A549 (cell line): ENCODE results near the gene CIDEB. TPM values are rescaled to one million over a fixed set of nuclear protein-coding genes. Genes with fewer than 3 reads are reported as not detected.

Experiments
- ATAC-seq, 2 experiments: fragments of 200-7000 bp in 1 of 2; fragments of >200 bp in 1 of 2; cut with Nextera tagmentation in 1 of 2; cut with Tn5 transposase in 1 of 2; 3 replicates each; pipeline versions ENCODE4 v1.8.0 to v1.9.1; 2018 to 2020; ENCODE audit warnings: mild to moderate bottlenecking in 1 of 2, moderate library complexity in 1 of 2
- CTCF ChIA-PET: fragments of 300-600 bp; sonication (Branson Sonifier 250); formaldehyde crosslinking; extraction: SDS; loops from one replicate; lab custom pipeline; 2021; ENCODE audit warnings: antibody characterized with exemption, inconsistent platforms; lab: Yijun Ruan, JAX
- POLR2A ChIA-PET: fragments of 350-600 bp; formaldehyde crosslinking; extraction: SDS; loops from one replicate; lab custom pipeline; 2021; ENCODE audit warnings: antibody characterized with exemption, inconsistent platforms; lab: Yijun Ruan, JAX
- DNase-seq, 2 experiments: peaks; one replicate each; pipeline versions ENCODE4 v3.0.0 to v3.0.0-alpha.2; 2011 to 2016; ENCODE audit warnings: low read depth in 1 of 2, low spot score in 1 of 2
- FAIRE-seq: peaks from 2 replicates; lab custom pipeline; 2011; peaks lifted over from hg19 to GRCh38; lab: Jason Lieb, UNC
- H3K27ac ChIP-seq, 2 experiments: fragments of >200 bp; sonication (Bioruptor Twin); formaldehyde crosslinking; 3 replicates each; pipeline ENCODE4 v1.5.1; 2016 to 2017
- H3K4me1 ChIP-seq: fragments of >200 bp; sonication (Bioruptor Twin); formaldehyde crosslinking; 3 replicates; pipeline ENCODE4 v1.6.1; 2016
- H3K4me2 ChIP-seq: fragments of >200 bp; sonication (Bioruptor Twin); formaldehyde crosslinking; 3 replicates; pipeline ENCODE4 v1.6.1; 2016
- H3K4me3 ChIP-seq: fragments of >200 bp; sonication (Bioruptor Twin); formaldehyde crosslinking; 3 replicates; pipeline ENCODE4 v1.5.1; 2016
- H3K9me3 ChIP-seq: fragments of >200 bp; sonication (Bioruptor Twin); formaldehyde crosslinking; 3 replicates; pipeline ENCODE4 v1.6.1; 2016
- BHLHE40 ChIP-seq: IDR thresholded peaks from 2 replicates; pipeline ENCODE4 v1.6.1; 2012; ENCODE audit warnings: low read depth, low read length, inconsistent platforms
- CHD2 ChIP-seq: fragments of 150-350 bp; IDR thresholded peaks from 2 replicates; pipeline ENCODE4 v1.6.1; 2014; ENCODE audit warnings: low read length; ENCODE audit not compliant: partially characterized antibody
- EHF ChIP-seq: fragments of 250-450 bp; sonication (Bioruptor Pico); IDR thresholded peaks from 2 replicates; pipeline ENCODE4 v1.5.0; 2020; ENCODE audit warnings: mild to moderate bottlenecking
- EHMT2 ChIP-seq: fragments of 200-600 bp; sonication (generic); IDR thresholded peaks from 2 replicates; pipeline ENCODE4 v1.6.1; 2016; ENCODE audit warnings: antibody characterized with exemption, low read depth, mild to moderate bottlenecking, moderate library complexity
- EP300 ChIP-seq, 2 experiments: fragments of >200 bp; sonication (Bioruptor Twin); formaldehyde crosslinking; IDR thresholded peaks; 2 replicates in 1 of 2; 3 replicates in 1 of 2; pipeline ENCODE4 v1.6.1; 2016 to 2017
- FOSB ChIP-seq: fragments of 250-450 bp; sonication (Bioruptor Pico); IDR thresholded peaks from 2 replicates; pipeline ENCODE4 v1.5.0; 2020; ENCODE audit warnings: mild to moderate bottlenecking, moderate library complexity
- GATA3 ChIP-seq: IDR thresholded peaks from 2 replicates; pipeline ENCODE4 v1.6.1; 2012; ENCODE audit warnings: borderline replicate concordance
- HDAC2 ChIP-seq: fragments of 200-600 bp; sonication (generic); IDR thresholded peaks from 2 replicates; pipeline ENCODE4 v1.6.1; 2016
- HEYL ChIP-seq: fragments of 250-450 bp; sonication (Bioruptor Pico); IDR thresholded peaks from 2 replicates; pipeline ENCODE4 v1.8.0; 2021; ENCODE audit warnings: mild to moderate bottlenecking, moderate library complexity
- JUN ChIP-seq, 2 experiments: fragments of >200 bp; sonication (Bioruptor Twin); formaldehyde crosslinking; IDR thresholded peaks; 2 replicates in 1 of 2; 3 replicates in 1 of 2; pipeline ENCODE4 v1.6.1; 2016 to 2017
- JUNB ChIP-seq: fragments of >200 bp; sonication (Bioruptor Twin); formaldehyde crosslinking; IDR thresholded peaks from 2 replicates; pipeline ENCODE4 v1.6.1; 2016
- KDM5A ChIP-seq: fragments of 200-600 bp; sonication (generic); IDR thresholded peaks from 2 replicates; pipeline ENCODE4 v1.6.1; 2016; ENCODE audit warnings: antibody characterized with exemption, mild to moderate bottlenecking
- MYC ChIP-seq: IDR thresholded peaks from 2 replicates; pipeline ENCODE4 v1.6.1; 2012; ENCODE audit warnings: mild to moderate bottlenecking, inconsistent platforms, low read length, improper control_type of control experiment, borderline replicate concordance
- NPAS2 ChIP-seq: fragments of 250-450 bp; sonication (Bioruptor Pico); IDR thresholded peaks from 2 replicates; pipeline ENCODE4 v1.8.0; 2022; ENCODE audit warnings: mild to moderate bottlenecking, moderate library complexity, borderline replicate concordance
- NR3C1 ChIP-seq: fragments of >200 bp; sonication (Bioruptor Twin); formaldehyde crosslinking; IDR thresholded peaks from 3 replicates; pipeline ENCODE4 v1.6.1; 2017
- PHF8 ChIP-seq: fragments of 200-600 bp; sonication (generic); IDR thresholded peaks from 2 replicates; pipeline ENCODE4 v1.6.1; 2016; ENCODE audit warnings: low read depth, mild to moderate bottlenecking, antibody characterized with exemption, moderate library complexity, borderline replicate concordance
- POLR2A ChIP-seq: IDR thresholded peaks from 2 replicates; pipeline ENCODE4 v1.6.1; 2012; ENCODE audit warnings: mild to moderate bottlenecking, low read length
- POLR2AphosphoS2 ChIP-seq: conservative IDR thresholded peaks from 2 replicates; pipeline ENCODE4 v1.6.1; 2012; ENCODE audit warnings: low read length, improper control_type of control experiment, inconsistent platforms
- RARB ChIP-seq: fragments of 250-450 bp; sonication (Bioruptor Pico); IDR thresholded peaks from 2 replicates; pipeline ENCODE4 v1.8.0; 2021; ENCODE audit warnings: mild to moderate bottlenecking, moderate library complexity
- RCOR1 ChIP-seq: fragments of 150-350 bp; IDR thresholded peaks from 2 replicates; pipeline ENCODE4 v1.6.1; 2014; ENCODE audit warnings: antibody characterized with exemption, low read length, low read depth
- SMC3 ChIP-seq: fragments of >200 bp; sonication (Bioruptor Twin); formaldehyde crosslinking; IDR thresholded peaks from 3 replicates; pipeline ENCODE4 v1.6.1; 2018; ENCODE audit warnings: inconsistent platforms
- TFCP2L1 ChIP-seq: fragments of 250-450 bp; sonication (Bioruptor Pico); IDR thresholded peaks from 2 replicates; pipeline ENCODE4 v1.5.0; 2021; ENCODE audit warnings: mild to moderate bottlenecking
- TP53 ChIP-seq: fragments of 250-450 bp; sonication (Bioruptor Pico); IDR thresholded peaks from 2 replicates; pipeline ENCODE4 v1.5.0; 2021; ENCODE audit warnings: mild to moderate bottlenecking, moderate library complexity
- ZC3H11A ChIP-seq: fragments of 450-650 bp; IDR thresholded peaks from 2 replicates; pipeline ENCODE4 v1.6.1; 2014; ENCODE audit warnings: antibody characterized with exemption, mild to moderate bottlenecking
- ZFP36 ChIP-seq: fragments of 450-650 bp; IDR thresholded peaks from 2 replicates; pipeline ENCODE4 v1.6.1; 2014; ENCODE audit warnings: borderline replicate concordance; ENCODE audit not compliant: partially characterized antibody
- ZNF302 ChIP-seq: fragments of 250-450 bp; sonication (Bioruptor Pico); IDR thresholded peaks from 2 replicates; pipeline ENCODE4 v1.9.0; 2021; ENCODE audit warnings: inconsistent platforms, mild to moderate bottlenecking, moderate library complexity
- ZSCAN20 ChIP-seq: fragments of 250-450 bp; sonication (Bioruptor Pico); IDR thresholded peaks from 2 replicates; pipeline ENCODE4 v1.8.0; 2022; ENCODE audit warnings: mild to moderate bottlenecking, moderate library complexity
- WGBS: methylation state at CpG from one replicate; pipeline ENCODE4 v1.1.6; 2017; ENCODE audit errors: missing lambda C conversion rate; 5-methylcytosine and 5-hydroxymethylcytosine counted together
- polyA plus RNA-seq, 4 experiments: library from polyadenylated mRNA; depleted of rRNA in 3 of 4; stranded (reverse); fragments of >200 nt; fragmentation: RNase III in 1 of 4; extraction: RNeasy Plus Mini Kit Qiagen cat#74134 plus additional on column Dnase treatment in 1 of 4; gene quantifications; 2 replicates in 3 of 4; 3 replicates in 1 of 4; pipeline ENCODE4 v1.2.3, GENCODE V29; 2011 to 2017
- TF ChIP-seq, protein P1 (sequence below): fragments of 250-450 bp; sonication (Bioruptor Pico); IDR thresholded peaks from 2 replicates; pipeline ENCODE4 v1.5.0; 2020; ENCODE audit warnings: low read depth, mild to moderate bottlenecking, moderate library complexity
- TF ChIP-seq, protein P2 (sequence below): IDR thresholded peaks from 2 replicates; pipeline ENCODE4 v1.6.1; 2012
- TF ChIP-seq, protein P3 (sequence below): fragments of >200 bp; sonication (Bioruptor Twin); formaldehyde crosslinking; IDR thresholded peaks from 3 replicates; pipeline ENCODE4 v1.6.1; 2016
- TF ChIP-seq, protein P4 (sequence below): IDR thresholded peaks from 2 replicates; pipeline ENCODE4 v1.6.1; 2012; ENCODE audit warnings: low read depth, borderline replicate concordance

Gene CIDEB
- polyA plus RNA-seq, 2 of the 4 experiments (the other 2 are of a cell fraction), result 0.31 to 0.79 TPM

DNA sequence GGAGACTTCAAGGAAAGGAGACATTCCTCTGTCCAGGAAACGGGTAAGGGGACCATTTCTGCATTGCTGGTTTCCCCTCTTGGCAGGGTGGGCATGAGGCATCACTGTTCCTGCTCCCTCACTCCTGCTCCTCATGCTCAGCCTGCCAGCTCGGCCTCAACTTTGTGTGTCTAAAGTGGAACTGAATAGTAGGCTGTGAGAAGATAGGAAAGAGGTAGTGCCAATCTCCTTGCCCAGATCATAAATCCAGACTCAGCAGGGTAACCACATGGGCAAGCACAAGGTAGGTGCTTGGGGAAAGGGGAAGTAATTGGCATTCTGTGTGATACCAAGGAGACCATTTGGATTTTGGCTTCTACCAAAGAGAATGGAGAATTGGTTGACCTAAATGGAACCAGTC, 6.1 kb upstream of the CIDEB start:
- no peak overlapping the region for H3K4me2 ChIP-seq
- POLR2A ChIA-PET, result no interaction called here
- H3K4me1 ChIP-seq, result peaks cover 11% of the 10 kb centered on the region
- ATAC-seq (no peak), FAIRE-seq (no peak), DNase-seq (no peak)
- H3K4me3 ChIP-seq, result no peak overlapping the region
- TF ChIP-seq PHF8 (no peak), TP53 (no peak), GATA3 (no peak), EP300 (IDR thresholded peaks at IDR 0.05) (no peak), FOSB (CRISPR knock-in tag) (no peak), CHD2 (no peak), POLR2A (no peak), EHF (CRISPR knock-in tag) (no peak), RCOR1 (no peak), HEYL (no peak), RARB (CRISPR knock-in tag) (no peak), ZSCAN20 (CRISPR knock-in tag) (no peak), ZC3H11A (no peak), NR3C1 (no peak), EHMT2 (no peak), TFCP2L1 (no peak)
- TF ChIP-seq, protein P1, sequence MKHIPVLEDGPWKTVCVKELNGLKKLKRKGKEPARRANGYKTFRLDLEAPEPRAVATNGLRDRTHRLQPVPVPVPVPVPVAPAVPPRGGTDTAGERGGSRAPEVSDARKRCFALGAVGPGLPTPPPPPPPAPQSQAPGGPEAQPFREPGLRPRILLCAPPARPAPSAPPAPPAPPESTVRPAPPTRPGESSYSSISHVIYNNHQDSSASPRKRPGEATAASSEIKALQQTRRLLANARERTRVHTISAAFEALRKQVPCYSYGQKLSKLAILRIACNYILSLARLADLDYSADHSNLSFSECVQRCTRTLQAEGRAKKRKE, result no peak
- TF ChIP-seq, protein P2, sequence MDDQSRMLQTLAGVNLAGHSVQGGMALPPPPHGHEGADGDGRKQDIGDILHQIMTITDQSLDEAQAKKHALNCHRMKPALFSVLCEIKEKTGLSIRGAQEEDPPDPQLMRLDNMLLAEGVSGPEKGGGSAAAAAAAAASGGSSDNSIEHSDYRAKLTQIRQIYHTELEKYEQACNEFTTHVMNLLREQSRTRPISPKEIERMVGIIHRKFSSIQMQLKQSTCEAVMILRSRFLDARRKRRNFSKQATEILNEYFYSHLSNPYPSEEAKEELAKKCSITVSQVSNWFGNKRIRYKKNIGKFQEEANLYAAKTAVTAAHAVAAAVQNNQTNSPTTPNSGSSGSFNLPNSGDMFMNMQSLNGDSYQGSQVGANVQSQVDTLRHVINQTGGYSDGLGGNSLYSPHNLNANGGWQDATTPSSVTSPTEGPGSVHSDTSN, result no peak
- WGBS, result 86% methylated on average over 2 of the region's 2 CpGs
- no peaks in the 10 kb centered on the region for H3K9me3 ChIP-seq
- CTCF ChIA-PET, result interaction anchor here (1.5 to 46.6 kb wide), 4 partner anchors 11 to 116 kb away, joined by 3 to 1142 read pairs (median 368); partner anchors contain the start of genes CBLN3, DHRS1, KHNYN and NOP9
- no peak overlapping the region for H3K27ac ChIP-seq

DNA sequence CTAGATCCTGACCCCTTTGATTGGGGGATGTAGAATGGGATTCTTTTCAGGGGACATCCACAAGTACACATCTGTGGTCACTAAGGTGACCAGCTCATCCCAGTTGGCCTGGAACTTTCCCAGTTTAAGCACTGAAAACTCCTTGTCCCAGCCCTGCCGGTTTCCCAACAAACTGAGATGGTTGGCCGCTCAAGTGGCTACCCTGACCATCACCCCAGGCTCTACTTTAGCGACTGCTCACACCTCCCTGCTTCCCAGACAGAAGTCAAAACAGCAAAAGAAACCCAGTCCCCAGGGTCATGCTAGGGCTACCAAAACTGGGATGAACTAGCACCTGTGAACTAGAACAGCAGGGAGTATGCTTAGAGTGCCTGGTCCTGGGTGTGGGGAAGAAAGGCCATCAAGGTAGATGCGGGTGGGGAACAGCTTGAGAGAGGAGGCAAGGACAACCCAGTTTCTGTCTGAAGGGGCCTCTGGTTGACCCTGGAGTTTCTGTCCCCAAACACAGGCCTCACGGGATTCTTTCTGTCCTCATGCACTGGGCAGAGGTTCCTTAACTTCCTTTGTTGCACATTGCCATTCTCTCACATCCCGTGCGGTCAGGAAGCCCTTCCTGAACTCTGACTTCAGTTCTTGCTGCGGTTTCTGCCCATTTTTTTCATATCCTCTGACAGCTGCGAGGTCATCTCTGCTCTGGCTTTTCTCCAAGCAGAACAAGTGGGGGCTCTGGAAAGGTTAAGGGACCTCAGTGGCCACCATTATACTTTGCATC, 5.1 kb upstream of the CIDEB start:
- H3K9me3 ChIP-seq, result no peaks in the 10 kb centered on the region
- ChIA-PET CTCF (interaction anchor here (1.0 to 46.6 kb wide), 6 partner anchors 10 to 117 kb away, joined by 5 to 1142 read pairs (median 71); partner anchors contain the start of genes CBLN3, DHRS1, KHNYN and NOP9), POLR2A (no interaction called here)
- no peak for DNase-seq
- no peak for TF ChIP-seq ZFP36
- no peak for TF ChIP-seq KDM5A
- TF ChIP-seq JUN (IDR thresholded peaks at IDR 0.05), result no peak
- TF ChIP-seq, protein P1, result no peak
- no peak for TF ChIP-seq HDAC2
- TF ChIP-seq TP53, result no peak
- TF ChIP-seq, protein P3, sequence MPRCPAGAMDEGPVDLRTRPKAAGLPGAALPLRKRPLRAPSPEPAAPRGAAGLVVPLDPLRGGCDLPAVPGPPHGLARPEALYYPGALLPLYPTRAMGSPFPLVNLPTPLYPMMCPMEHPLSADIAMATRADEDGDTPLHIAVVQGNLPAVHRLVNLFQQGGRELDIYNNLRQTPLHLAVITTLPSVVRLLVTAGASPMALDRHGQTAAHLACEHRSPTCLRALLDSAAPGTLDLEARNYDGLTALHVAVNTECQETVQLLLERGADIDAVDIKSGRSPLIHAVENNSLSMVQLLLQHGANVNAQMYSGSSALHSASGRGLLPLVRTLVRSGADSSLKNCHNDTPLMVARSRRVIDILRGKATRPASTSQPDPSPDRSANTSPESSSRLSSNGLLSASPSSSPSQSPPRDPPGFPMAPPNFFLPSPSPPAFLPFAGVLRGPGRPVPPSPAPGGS, result no peak
- no peak for TF ChIP-seq SMC3
- TF ChIP-seq ZC3H11A, result no peak
- TF ChIP-seq MYC, result no peak
- no peak for TF ChIP-seq JUNB
- TF ChIP-seq NPAS2, result no peak
- TF ChIP-seq, protein P4, sequence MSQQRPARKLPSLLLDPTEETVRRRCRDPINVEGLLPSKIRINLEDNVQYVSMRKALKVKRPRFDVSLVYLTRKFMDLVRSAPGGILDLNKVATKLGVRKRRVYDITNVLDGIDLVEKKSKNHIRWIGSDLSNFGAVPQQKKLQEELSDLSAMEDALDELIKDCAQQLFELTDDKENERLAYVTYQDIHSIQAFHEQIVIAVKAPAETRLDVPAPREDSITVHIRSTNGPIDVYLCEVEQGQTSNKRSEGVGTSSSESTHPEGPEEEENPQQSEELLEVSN, result no peak
- no peak for TF ChIP-seq POLR2AphosphoS2
- no peak for TF ChIP-seq HEYL
- no peak for TF ChIP-seq EHF (CRISPR knock-in tag)
- no peak for TF ChIP-seq ZNF302
- TF ChIP-seq BHLHE40, result no peak
- TF ChIP-seq, all 56 proteins: peak for 0
- H3K4me1 ChIP-seq, result peaks cover 18% of the 10 kb centered on the region
- FAIRE-seq, result no peak
- no peak overlapping the region for H3K4me2 ChIP-seq
- no peak overlapping the region for H3K4me3 ChIP-seq
- ATAC-seq, result no peak
- WGBS, result 88% methylated on average over 9 of the region's 9 CpGs
- H3K27ac ChIP-seq, result no peak overlapping the region
